ENCODE measurements around the gene GPR183.

GPR183 gene

DNA sequence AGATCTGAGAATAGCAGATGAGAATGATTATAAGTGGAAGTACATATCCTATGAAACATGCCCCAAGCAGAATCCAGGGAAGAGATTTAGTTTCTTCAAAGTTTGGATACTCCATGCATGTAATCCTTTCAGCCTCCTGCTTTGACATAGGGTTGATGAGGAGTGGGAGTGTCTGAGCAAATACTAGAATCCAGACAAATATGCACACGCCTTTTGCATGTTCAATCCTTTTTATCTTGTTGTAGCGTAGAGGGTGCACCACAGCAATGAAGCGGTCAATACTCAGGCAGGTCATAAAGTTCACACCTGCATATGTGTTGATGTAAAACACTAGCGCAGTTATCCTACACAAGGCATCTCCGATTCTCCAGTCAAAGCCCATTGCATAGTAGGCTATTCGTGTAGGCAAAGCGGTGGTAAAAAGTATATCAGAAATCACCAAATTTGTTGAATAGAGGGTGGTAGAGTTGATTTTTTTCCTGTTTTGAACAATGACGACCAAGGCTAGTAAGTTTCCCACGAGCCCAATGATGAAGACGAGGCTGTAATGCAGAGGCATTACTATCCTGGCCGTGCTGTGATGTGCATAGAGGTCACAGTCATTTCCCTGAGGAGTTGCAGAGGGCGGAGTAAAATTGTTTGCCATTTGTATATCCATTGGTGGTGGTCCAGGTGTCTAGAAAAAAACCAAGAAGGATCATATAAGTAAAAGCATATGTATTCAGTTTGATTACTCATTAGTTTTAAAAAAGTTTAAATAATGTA lies 11.5 kb downstream of the GPR183 start:
- no peak for DNase-seq (ENCODE audit: low read depth in 1 of 2, low spot score in 1 of 2)

DNA sequence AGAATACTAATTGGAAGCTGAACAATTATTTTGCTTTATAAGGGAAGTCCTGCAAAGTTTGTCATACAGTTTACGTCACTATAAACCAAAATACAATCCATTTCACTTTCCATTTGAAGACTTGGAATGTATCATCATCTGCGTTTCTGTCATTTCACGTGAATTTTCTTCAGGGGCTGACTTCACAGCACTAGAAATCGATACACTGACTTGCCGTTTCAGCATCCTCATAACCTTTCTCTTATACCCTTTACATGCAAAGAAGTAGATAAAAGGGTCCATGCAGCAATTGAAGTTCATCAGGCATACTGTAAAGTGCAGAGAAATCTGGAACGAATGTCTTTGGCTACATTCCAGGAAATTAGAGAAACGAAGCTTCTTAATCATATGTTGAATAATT lies 12.2 kb downstream of the GPR183 start:
- no peak for DNase-seq (ENCODE audit: low read depth in 1 of 2, low spot score in 1 of 2)

DNA sequence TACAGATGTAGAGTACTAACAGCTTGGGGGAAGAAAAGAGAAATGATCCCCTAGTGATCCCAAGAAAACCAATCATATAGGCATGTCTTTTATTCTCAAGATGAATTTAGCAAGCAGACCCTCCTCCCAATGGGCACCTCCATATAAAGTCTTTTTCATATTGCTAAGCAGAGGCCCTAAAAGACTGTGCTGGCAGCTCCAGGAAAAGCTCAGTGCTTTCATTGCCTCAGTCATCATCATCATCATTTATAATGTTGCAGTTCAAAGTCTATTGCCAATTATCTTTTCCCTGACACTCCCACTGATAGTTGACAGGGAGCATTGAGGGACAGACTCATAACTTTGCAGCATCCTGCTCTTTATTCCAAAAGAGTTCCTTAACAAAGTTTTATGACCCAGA lies 13.0 kb downstream of the GPR183 start:
- DNase-seq (ENCODE audit: low read depth in 1 of 2, low spot score in 1 of 2), result no peak

DNA sequence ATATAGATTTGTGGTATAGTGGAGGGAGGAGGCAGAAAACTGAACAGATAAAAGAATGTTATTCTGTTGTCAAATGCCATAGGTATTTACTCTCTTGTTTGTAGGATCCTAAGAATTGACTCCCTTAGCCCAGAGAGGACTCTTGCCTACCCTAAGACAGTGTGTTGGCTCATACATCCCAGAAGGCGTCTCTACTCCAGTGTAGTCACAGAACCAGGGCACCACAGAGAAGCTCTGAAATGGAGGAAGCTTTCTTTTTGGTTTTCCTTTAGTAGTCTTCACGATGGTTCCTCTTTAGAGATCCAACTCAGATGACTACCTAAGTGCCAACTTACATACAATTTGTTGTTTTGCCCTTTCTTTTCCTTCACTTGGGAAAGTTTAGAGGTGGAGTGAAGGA lies 14.0 kb downstream of the GPR183 start:
- no peak for DNase-seq (ENCODE audit: low read depth in 1 of 2, low spot score in 1 of 2)

DNA sequence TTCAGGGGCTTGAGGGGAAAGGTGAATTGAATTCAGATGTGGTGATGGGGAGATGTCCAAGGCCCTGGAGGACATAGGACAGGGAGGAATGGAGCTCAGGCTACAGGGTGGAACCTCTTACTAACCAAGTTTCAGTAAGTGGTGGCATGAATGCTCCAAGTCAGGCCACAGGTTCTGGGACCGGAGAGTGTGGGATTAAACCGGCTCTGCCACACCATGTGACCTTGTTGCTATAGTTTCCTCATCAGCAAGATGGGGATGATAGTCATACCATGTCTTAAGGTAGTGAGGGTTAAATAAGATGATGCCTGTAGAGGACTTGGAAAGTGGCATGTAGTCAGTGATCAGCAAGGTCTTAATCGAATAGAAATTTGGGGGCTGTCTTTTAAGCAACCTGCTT lies 16.3 kb downstream of the GPR183 start:
- no peak for DNase-seq (ENCODE audit: low read depth in 1 of 2, low spot score in 1 of 2)

DNA sequence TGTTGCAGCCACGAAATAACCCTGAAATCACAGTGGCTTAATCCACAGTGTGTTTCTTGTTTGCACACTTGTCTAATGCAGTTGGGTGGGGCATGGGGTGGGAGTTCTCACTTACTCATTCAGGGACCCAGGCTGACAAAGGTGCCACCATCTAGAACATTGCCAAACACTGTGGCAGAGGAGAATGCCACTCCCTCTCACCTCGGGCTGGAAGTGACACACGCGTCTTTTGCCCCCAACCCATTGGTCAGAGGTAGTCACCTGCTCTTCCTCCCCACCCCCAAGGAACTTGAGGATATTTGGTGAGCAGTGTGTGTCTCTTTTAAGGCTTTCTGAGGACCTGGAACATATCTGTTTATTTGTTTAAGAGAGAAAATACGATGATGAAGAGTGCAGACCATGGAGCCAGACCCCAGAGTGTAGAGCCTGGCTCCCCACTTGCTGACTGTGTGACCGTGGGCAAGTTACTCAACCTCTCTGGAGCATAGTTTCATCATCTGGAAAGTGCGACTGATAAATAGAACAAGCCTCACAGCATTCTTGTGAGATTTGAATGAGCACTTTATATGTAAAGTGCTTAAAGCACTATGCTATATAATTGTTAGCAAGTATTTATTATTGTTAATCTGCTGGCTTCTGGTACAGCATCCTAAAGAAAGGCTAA lies 17.4 kb downstream of the GPR183 start:
- DNase-seq (ENCODE audit: low read depth in 1 of 2, low spot score in 1 of 2), result no peak

DNA sequence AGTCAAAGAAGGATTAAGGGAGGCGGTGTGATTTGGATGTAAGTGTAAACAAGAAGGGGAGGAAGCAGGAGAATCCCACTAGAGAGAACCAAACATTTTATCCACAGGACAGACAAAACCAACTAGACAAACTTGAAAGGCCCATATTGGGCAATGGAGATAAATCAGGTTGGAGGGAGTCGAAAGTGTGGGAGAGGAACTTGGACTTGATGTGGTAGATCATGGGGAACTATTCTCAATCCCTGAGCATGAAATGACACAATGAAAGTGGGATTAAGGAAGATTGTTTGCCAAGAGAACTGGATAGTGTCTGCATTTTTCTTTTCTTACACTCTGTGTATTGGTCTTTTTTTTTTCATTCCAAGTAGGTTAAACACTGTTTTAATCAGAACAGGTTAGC lies 17.9 kb downstream of the GPR183 start:
- no peak for DNase-seq (ENCODE audit: low read depth in 1 of 2, low spot score in 1 of 2)

DNA sequence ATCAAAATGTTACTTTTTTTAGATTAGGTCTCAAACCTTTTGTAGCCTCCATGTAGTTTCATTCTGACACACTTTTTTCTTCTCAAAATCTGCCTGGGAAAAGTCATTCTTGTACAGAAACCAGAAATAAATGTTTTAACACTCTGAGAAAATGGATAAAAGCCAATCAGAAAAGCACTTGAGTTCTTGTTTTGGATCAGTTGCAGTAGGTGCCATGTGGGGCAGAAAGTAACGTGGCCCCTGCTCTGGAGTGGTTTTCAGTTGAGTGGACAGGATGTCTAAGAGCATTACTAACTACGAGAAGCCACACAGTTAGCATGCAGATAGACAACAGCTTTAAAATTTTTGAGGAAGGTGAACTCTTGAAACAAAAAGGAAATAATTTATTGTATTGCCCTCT lies 19.1 kb downstream of the GPR183 start:
- DNase-seq (ENCODE audit: low read depth in 1 of 2, low spot score in 1 of 2), result no peak

DNA sequence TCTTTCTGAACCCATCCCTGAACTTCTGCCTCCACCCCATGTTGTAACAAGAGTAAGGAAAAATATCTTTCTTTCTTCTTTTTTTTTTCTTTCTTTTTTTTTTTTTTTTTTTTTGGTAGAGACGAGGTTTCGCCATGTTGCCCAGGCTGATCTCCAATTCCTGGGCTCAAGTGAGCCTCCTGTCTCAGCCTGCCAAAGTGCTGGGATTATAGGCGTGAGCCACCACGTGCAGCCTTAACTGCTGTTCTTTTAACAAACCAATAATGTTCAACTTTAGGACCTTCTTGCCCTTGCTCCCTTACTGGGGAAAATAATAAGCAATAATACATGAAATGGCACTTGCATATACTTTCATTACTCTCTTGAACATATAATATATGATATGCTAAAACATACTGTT lies 19.6 kb downstream of the GPR183 start:
- no peak for DNase-seq (ENCODE audit: low read depth in 1 of 2, low spot score in 1 of 2)

DNA sequence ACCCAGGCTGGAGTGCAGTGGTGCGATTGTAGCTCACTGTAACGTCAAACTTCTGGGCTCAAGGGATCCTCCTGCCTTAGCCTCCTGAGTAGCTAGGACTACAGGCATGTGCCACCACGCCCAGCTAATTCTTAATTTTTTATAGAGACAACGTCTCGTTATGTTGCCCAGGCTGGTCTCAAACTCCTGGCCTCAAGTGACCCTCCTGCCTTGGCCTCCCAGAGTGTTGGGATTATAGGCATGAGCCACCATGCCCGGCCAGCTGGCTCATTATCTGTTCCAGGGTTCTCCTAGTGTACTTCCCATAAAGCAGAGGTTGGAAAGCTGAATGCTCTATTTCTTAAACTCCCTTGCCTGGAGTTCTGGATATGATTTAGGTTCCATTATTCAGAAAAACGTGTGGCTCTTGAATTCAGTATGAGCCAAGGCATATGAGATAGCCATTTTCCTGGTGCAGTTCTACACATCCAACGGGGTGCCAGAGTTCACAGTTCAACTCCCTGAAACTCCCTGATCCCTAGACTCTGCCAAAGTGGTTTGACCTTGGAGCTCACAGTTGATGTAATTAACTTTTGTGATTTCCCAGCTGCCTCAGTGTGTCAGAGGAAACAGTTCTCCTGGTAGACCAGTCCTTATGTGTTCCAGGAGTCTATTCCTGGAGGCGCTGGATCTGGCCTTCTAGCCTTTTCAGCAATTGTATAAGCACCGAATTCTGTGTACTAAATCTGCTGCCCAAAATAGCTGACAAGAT lies 21.6 kb downstream of the GPR183 start:
- DNase-seq (ENCODE audit: low read depth in 1 of 2, low spot score in 1 of 2), result no peak

DNA sequence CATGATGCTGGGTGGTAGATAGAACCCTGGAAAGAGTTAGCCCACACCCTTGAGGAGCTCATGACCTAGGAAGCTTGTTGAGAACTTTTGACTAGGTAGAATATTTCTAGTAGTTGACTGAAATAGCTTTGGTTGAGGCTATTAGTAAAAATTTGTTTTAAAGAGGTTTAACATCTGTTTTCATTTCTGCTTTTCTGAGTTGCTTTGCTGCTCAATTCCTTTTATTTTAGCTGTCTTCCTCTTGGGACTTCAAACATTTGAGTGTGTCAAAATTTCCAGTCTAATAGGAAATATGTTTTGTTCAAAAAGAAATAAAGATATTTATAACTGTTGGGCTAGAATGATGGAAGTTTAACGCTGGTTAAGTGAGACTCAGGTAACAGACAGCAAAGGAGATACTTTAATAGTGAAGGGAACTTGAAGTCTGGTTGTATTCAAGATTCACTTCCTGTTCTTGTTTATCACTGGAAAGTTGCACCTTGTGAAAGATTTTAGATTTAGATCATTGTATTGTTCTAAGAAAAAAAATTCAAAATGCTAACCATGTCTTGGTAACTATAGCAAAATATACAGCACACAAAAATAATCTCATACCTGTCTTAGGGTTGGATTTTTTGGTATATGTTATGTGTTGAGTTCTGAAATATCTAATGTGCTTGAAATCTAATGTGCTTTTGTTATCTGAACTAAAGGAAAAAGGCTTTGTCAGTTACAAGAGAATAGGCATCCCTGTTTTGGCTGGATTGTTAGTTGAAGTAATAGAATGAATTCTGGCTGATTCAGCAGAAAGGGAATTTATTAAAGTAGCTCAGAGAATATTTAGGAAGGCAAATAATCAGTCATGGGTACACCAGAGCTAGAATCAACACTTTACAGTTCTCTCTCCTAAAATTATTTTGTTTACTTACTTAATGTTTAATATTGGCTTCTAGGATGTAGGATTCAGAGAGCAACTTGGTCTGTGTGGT lies 24.7 kb downstream of the GPR183 start:
- no peak for DNase-seq (ENCODE audit: low read depth in 1 of 2, low spot score in 1 of 2)

DNA sequence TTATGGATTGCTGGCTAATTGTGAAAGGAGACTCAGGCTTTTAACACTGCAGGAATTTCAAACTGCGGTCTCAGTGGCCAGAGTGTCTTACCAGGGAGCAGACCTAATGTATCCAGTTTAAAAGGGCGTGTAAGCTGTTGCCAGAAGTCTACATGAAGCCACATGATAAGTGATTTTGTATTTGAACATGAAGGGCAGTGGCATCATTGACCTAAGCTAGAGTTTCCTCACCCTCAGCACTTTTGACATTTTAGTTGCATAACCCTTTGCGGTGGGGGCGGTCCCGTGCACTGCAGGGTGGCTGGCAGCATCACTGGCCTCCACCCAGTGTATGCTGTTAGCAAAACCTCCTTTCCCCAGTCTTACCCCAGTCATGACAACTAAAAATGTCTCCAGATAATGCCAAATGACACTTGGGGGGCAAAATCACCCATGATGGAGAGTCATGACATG lies 25.4 kb downstream of the GPR183 start:
- DNase-seq (ENCODE audit: low read depth in 1 of 2, low spot score in 1 of 2), result no peak

DNA sequence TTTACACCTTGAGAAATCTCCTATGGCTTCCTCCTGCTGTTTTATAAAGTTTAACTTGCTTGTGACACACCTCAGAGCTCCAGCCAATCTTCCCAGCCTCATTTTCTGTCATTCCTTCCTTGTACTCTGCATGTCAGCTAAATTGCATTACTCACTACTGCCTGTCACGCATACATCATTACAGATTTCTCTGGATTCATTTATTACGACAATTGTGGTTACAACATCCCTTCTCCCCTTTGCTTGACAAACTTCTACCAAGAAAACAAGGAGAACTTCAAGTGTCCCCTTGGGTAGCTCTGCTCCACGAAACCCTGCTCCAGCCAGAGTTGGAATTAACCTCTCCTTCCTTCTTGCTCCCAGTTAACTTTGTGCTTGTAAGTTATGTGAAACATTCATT lies 27.0 kb downstream of the GPR183 start:
- DNase-seq (ENCODE audit: low read depth in 1 of 2, low spot score in 1 of 2), result no peak

DNA sequence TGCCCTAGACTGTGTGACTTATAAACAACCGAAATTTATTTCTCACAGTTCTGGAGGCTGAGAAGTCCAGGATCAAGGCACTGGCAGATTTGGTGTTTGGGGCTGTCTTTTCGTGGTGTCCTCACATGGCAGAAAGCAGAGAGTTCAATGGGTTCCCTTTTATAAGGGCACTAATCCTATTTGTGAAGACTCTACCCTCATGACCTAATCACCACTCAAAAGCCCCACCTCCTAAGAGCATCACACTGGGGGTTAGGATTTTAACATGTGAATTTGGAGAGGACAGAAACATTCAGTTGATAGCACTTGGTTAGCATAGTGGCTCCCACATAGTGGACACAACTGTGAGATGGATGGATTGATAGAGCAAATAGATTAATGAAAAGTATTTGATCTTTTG lies 27.6 kb downstream of the GPR183 start:
- DNase-seq (ENCODE audit: low read depth in 1 of 2, low spot score in 1 of 2), result no peak

DNA sequence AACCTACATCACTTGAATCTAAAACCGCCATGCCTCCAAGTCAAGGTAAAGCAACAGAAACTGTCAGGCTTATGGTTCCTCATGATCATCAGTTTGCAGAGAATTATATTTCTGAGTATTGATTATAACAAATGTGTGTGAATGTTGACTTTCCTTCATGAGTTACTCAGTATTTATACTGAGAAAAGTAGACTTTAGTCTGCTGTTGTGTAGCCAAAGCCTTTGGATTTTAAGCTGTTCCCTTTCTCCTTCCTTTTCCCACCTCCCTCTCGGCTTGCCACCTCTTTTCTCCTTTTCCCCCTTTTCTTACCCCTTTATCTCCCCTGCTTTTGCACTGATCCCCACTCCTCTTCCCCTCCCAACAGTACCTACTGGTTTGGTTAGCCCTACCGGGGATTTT lies 28.4 kb downstream of the GPR183 start:
- no peak for DNase-seq (ENCODE audit: low read depth in 1 of 2, low spot score in 1 of 2)

DNA sequence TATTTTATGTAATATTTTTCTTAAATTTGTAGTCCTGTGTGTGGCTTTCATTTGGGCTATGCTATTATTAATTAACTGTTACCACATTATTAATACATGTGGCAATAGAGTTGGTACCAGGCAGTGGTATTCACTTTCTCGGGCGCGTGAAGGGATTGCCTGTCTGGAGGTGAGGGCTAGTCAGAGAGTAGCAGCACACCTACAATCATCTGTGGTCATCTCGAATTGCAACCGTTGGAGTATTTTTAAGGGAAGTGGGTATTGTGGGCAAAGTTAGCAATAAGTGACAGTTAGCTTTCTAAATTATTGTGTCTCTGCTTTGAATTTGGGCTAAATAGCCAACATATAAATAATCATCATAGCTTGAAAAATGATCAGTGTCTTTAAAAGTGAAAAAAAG lies 29.0 kb downstream of the GPR183 start:
- no peak for DNase-seq (ENCODE audit: low read depth in 1 of 2, low spot score in 1 of 2)

DNA sequence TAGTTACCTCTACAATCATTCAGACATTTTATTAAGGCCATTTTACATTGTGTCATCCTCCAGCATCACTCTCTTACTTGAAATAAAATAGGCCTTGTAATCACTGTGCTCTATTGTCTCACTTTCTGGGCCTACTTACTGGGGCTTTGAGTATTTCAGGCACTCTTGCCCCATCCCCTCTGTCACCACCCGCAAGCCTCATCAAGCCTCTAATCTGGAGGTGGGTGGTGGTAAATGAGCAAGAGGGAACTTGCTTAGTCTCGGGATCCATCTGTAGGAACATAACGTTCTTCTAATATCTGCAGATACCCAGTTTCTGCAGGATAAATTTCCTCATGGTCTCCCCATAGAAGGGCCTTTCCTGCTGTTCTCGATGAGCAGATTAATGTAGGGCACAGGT lies 29.6 kb downstream of the GPR183 start:
- no peak for DNase-seq (ENCODE audit: low read depth in 1 of 2, low spot score in 1 of 2)

DNA sequence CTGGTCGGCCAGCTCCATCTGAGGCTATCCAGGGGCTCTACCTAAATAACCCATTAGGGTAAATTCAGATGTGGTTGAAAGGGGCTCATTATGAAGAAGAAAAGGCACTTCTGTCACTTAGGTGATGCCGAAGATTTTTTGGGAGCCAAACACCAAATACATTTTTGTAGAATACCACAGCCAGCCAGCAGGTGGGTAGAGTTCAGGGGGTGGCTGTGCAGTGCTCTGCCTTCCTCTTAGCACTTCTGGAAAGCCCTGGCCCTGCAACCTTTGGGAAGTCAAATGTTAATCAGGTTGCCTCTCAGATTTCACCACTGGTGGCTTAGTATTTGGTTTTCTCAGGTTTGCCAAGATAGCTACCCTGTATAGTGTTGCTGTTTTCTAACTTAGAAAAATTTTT lies 30.5 kb downstream of the GPR183 start:
- no peak for DNase-seq (ENCODE audit: low read depth in 1 of 2, low spot score in 1 of 2)

DNA sequence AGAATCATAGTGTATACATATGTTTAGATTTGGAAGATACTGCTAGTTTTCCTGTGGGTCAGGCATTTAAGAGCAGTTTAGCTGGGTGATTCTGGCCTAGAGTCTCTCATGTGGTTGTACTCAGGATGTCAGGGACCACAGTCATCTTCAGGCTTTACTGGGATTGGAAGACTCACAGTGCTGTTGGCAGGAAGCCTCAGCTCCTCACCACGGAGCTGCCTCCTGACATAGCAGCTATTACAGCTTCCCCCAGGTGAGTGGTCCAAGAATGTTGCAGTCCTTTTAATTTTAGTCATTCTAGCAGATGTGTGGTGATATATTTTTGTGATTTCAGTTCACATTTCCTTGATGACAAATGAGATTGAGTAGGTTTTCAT lies 32.1 kb downstream of the GPR183 start:
- no peak for DNase-seq (ENCODE audit: low read depth in 1 of 2, low spot score in 1 of 2)

DNA sequence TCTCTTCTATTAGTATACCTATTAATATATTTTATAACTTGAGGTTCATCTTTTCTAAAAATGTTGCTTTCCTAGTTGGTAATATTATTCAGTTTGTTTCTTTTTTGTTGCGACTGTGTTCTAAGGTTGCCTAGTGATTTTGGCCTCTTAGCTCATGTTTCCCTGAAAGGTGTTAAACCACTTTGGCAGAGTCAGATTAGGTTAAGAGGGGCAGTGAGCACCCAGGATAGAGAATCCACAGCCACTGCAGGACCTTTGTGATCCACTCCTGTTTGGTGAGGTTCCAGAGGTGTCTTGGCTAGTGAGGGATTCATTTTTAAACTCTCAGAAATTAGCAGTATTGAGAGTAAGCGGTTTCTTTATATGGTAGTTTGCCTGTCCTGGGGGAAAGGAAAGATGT lies 34.1 kb downstream of the GPR183 start:
- DNase-seq (ENCODE audit: low read depth in 1 of 2, low spot score in 1 of 2), result no peak

DNA sequence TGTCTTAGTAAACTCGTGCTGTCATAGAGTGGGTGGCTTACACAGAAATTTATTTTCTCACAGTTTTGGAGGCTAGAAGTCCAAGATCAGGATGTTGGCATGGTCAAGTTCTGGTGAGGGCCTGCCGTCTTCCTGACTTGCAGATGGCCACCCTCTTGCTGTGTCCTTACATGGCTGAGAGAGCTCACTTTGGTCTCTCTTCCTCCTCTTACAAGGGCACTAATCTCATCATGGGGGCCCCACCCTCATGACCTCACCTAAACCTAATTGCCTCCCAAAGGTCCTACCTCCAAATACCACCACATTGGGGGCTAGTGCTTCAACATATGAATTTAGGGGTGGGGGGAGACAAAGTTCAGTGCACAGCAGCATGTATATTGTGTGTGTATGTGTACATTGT lies 34.7 kb downstream of the GPR183 start:
- no peak for DNase-seq (ENCODE audit: low read depth in 1 of 2, low spot score in 1 of 2)

Data from stimulated activated CD4-positive, alpha-beta T cell treated with anti-CD3 and anti-CD28 coated beads, Interleukin-15, amount 100 ng/mL, for 1 hour (primary cell).